ENCODE measurements around the gene PSEN2.

DNA sequence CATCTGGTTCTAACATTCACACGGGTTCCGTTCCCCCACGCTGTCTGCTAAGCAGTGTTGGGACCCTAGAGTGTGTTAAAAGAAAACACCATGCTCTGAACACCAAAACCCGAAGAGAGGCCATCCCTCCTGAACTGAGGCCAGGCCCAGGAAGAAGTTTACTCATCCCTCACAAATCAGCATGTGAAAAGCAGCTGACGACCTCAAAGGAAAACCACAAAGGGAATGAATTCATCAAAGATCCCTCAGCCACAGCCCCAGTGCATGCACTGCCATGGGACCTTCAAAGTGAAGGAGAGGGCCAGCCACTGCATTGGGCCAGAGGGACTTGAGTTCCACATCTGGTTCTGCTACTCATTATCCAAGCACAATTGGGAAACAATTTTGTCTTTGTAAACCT is 7.0 kb upstream of the PSEN2 start:
- no peak for TF ChIP-seq POLR2AphosphoS5 (IDR thresholded peaks at IDR 0.05; ENCODE audit: borderline replicate concordance, low read depth, low read length)
- no peak for TF ChIP-seq EZH2 (IDR thresholded peaks at IDR 0.05)
- no peak for TF ChIP-seq FOXP2 (optimal IDR thresholded peaks at IDR 0.05; ENCODE audit: control extremely low read depth, extremely low read length, insufficient read depth)
